IPS-11a (cell line): Measurements from ENCODE around the gene UBE2H.
A peak's percentile ranks its signal among the peaks of the same experiment; 100 is the strongest.
"Not testable (repeated sequence)": the region's sequence is repeated elsewhere in the genome, so short reads cannot be mapped to it uniquely, and the experiment has no call there.

Experiments
- H3K4me3 ChIP-seq: one replicate; pipeline ENCODE4 v1.5.1; 2013; ENCODE audit warnings: low read depth, low read length, control low read depth

Gene UBE2H

GRCh38 chr7:129952653-129953560 is at the start of gene UBE2H:
Gene UBE2H, minus strand, starts transcription at chr7:129952960. Its CDS starts 405 bp downstream, at chr7:129952555.
- peak within 1 kb of the TSS; percentile 94 for H3K4me3 ChIP-seq

GRCh38 chr7:129998446-129998845 is 45.7 kb upstream of the UBE2H start:
- H3K4me3 ChIP-seq, result no peak overlapping the region

GRCh38 chr7:129997285-129997684 is 44.5 kb upstream of the UBE2H start:
- no peak overlapping the region for H3K4me3 ChIP-seq

DNA sequence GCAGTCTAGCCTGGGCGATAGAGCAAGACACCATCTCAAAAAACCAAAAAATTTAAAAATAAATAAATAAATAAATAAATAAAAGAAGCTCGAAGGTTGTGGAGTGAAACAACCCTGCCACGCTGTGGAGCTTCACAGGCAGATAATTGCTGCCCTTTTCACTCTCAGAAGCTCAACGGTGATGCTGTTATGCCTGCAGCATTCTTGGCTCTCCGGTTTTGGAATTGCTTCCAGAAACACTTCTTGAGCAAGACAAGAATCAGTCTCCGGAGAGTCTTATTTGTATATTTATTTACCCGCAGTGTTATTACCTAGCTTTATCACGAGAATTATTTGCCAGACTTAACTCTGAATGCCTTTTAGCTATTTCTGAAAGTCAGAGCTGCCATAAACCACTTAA is 40.5 kb upstream of the UBE2H start:
- no peak overlapping the region for H3K4me3 ChIP-seq

DNA sequence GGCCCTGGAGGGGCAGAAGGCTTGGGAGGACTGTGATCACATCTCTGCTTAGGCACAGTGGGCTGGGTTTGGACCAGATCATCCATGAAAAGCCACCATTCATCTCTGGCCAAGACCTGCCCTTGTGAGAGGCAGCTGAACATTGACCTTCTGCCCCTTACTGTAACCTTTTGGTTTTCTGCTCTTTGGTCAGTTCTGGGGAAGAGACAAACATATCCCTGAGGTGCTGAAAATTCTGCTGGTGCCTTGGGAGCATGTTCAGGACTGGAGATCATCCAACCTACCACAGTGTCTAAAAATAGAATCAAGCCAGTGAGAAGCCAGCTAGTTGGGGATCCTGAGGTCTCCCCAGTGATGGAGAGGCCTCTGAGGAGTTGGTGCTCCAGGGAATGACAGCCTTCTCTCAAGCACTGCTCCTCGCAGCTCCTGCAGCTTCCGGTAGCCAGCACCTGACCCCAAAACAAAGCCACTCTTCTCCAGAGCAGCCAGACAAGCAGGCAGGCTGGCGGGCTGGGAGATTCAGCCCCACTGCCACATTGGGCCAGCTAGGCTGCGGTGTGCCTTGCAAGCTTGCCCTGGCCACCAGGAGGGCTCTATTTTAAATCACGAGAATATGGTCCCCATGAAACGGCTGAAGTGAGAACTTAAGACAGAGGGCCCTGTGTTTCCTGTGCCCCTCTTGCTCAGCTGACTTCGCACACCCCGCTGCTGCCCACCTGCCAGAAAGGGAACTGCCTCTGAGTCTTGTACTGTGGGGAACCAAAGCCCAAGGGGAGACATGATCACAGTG is 37.8 kb upstream of the UBE2H start:
- no peak overlapping the region for H3K4me3 ChIP-seq

DNA sequence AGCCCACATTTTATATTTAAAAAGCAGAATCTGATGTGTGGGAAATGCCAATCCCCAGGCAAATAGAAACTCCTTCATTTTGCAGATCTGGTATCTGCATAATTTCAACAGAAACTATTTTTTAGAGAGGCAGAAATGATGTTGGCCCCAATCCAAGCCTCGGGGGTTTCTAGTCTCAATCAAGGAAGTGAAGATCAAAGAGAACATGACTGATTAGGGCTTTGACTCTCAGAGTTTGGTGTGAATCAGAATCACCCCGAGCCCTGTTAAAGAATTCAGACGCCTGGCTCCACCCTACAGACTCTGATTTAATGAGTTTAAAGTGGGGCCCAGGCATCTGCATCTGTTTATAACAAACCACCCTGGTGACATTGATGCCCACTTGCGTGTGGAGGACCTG is 36.7 kb upstream of the UBE2H start:
- no peak overlapping the region for H3K4me3 ChIP-seq

GRCh38 chr7:129986600-129986999 is 33.8 kb upstream of the UBE2H start:
- H3K4me3 ChIP-seq, result no peak overlapping the region

- H3K4me3 ChIP-seq, result no peak overlapping the region
Observed at GRCh38 chr7:129980667-129981066, 27.9 kb upstream of the UBE2H start.

GRCh38 chr7:129975309-129975708 is 22.5 kb upstream of the UBE2H start:
- H3K4me3 ChIP-seq, result no peak overlapping the region

- H3K4me3 ChIP-seq, result no peak overlapping the region
Observed at GRCh38 chr7:129970816-129971215, 18.1 kb upstream of the UBE2H start.

GRCh38 chr7:129969881-129970446 is 17.2 kb upstream of the UBE2H start:
- H3K4me3 ChIP-seq, result no peak overlapping the region

- H3K4me3 ChIP-seq, result no peak overlapping the region
Observed at GRCh38 chr7:129968592-129969383, 16.0 kb upstream of the UBE2H start.

DNA sequence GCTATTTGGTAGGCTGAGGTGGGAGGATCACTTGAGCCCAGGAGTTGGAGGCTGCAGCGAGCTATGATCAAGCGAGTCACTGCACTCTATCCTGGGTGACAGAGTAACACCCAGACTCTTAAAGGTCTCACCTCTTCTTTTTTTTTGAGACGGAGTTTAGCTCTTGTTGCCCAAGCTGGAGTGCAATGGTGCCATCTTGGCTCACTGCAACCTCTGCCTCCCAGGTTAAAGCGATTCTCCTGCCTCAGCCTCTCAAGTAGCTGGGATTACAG is 7.4 kb upstream of the UBE2H start:
- H3K4me3 ChIP-seq, result not testable (repeated sequence)

GRCh38 chr7:129959471-129960203 is 6.9 kb upstream of the UBE2H start:
- no peak overlapping the region for H3K4me3 ChIP-seq

- H3K4me3 ChIP-seq, result no peak overlapping the region
Observed at GRCh38 chr7:129958643-129959470, 6.1 kb upstream of the UBE2H start.

GRCh38 chr7:129955993-129956543 is 3.3 kb upstream of the UBE2H start:
- H3K4me3 ChIP-seq, result no peak overlapping the region

DNA sequence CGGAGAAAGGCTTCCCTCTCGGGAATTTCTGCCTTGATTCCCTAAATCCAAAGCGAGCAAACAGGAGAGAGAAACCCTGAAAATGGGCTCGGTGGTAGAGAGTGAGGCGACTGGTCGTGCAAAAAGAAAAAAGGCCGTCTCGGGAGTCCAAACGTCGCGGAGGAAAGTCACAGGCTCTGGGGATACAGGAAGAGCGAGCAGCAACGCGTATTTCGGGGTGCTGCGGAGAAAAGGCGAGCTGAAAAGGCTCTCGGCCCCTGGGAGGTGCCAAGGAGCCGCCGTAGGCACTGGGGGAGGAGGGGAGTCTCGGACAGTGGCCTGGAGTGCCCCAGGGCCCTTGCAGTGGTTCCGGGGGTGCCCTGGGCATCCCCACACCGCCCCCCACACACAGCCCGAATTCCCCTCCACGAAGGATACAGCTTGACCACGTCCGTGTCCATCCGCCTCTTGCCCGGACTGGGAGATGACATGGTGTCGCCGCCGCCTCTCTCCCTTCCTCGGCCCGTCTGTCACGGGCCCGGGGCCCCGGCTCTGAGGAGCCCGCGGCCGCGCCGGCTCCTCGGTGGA is 591 bp downstream of the UBE2H start:
- H3K4me3 ChIP-seq, result peak overlapping the region; percentile 94

- peak overlapping the region; percentile 94 for H3K4me3 ChIP-seq
Observed at GRCh38 chr7:129951226-129952085, 1.3 kb downstream of the UBE2H start.
